Smooth muscle cell (in vitro differentiated cells): ENCODE data around the gene SDCCAG8. TPM values are rescaled to one million over a fixed set of nuclear protein-coding genes. Genes with fewer than 3 reads are reported as not detected.

Source experiments
- DNase-seq: peaks from one replicate; lab custom pipeline; 2025; ENCODE audit not compliant: unreplicated experiment; lab: John Stamatoyannopoulos, UW
- H2AFZ ChIP-seq: fragments of 200-600 bp; sonication (generic); 2 replicates; pipeline ENCODE4 v1.6.0; 2016; ENCODE audit warnings: antibody characterized with exemption, low read depth, mild to moderate bottlenecking
- H3F3A ChIP-seq: fragments of 200-600 bp; sonication (generic); 2 replicates; pipeline ENCODE4 v1.6.0; 2017; ENCODE audit warnings: antibody characterized with exemption, low read depth
- H3K27ac ChIP-seq: fragments of 200-600 bp; sonication (generic); 2 replicates; pipeline ENCODE4 v1.5.1; 2016; ENCODE audit warnings: low read depth, mild to moderate bottlenecking
- H3K27me3 ChIP-seq: fragments of 200-600 bp; sonication (generic); 2 replicates; pipeline ENCODE4 v1.6.1; 2016; ENCODE audit warnings: low read depth, mild to moderate bottlenecking
- H3K36me3 ChIP-seq: fragments of 200-600 bp; sonication (generic); 2 replicates; pipeline ENCODE4 v1.5.1; 2016; ENCODE audit warnings: low read depth
- H3K4me1 ChIP-seq: fragments of 200-600 bp; sonication (generic); 2 replicates; pipeline ENCODE4 v1.5.1; 2016; ENCODE audit warnings: low read depth
- H3K4me2 ChIP-seq: fragments of 200-600 bp; sonication (generic); 2 replicates; pipeline ENCODE4 v1.6.0; 2016; ENCODE audit warnings: mild to moderate bottlenecking
- H3K4me3 ChIP-seq: fragments of 200-600 bp; sonication (generic); 2 replicates; pipeline ENCODE4 v1.5.1; 2016; ENCODE audit warnings: mild to moderate bottlenecking
- H3K79me2 ChIP-seq: fragments of 200-600 bp; sonication (generic); 2 replicates; pipeline ENCODE4 v1.6.0; 2016; ENCODE audit warnings: low read depth, mild to moderate bottlenecking
- H3K9ac ChIP-seq: fragments of 200-600 bp; sonication (generic); 2 replicates; pipeline ENCODE4 v1.6.0; 2016; ENCODE audit warnings: low read depth
- H3K9me3 ChIP-seq: fragments of 200-600 bp; sonication (generic); replicated peaks from 2 replicates; pipeline ENCODE4 v1.5.1; 2016; ENCODE audit warnings: low read depth
- H4K20me1 ChIP-seq: fragments of 200-600 bp; sonication (generic); 2 replicates; pipeline ENCODE4 v1.6.0; 2016; ENCODE audit warnings: low read depth
- WGBS: methylation state at CpG from one replicate; pipeline ENCODE4 v1.1.7; 2016; ENCODE audit warnings: low lambda C conversion rate; 5-methylcytosine and 5-hydroxymethylcytosine counted together
- polyA plus RNA-seq: library from polyadenylated mRNA; unstranded; fragments of >200 nt; fragmentation: Nextera tagmentation; extraction: Ambion mirVana; gene quantifications from 2 replicates; pipeline ENCODE4 v1.2.1, GENCODE V29; 2016
- total RNA-seq: library from RNA; depleted of rRNA; stranded (reverse); fragments of >200 nt; gene quantifications from 2 replicates; pipeline ENCODE4 v1.2.3, GENCODE V29; 2014
- TF ChIP-seq, protein P1 (sequence below): fragments of 200-600 bp; sonication (generic); IDR thresholded peaks from 2 replicates; pipeline ENCODE4 v1.5.1; 2017; ENCODE audit warnings: borderline replicate concordance, mild to moderate bottlenecking, antibody characterized with exemption; ENCODE audit not compliant: insufficient read depth, poor library complexity, severe bottlenecking

SDCCAG8 gene
- total and polyA plus RNA-seq, 2 experiments from 2014 or later: 30.9 to 33.4 TPM

GRCh38 chr1:243249214-243249613 lies 6.6 kb upstream of the SDCCAG8 start:
- TF ChIP-seq, protein P1, sequence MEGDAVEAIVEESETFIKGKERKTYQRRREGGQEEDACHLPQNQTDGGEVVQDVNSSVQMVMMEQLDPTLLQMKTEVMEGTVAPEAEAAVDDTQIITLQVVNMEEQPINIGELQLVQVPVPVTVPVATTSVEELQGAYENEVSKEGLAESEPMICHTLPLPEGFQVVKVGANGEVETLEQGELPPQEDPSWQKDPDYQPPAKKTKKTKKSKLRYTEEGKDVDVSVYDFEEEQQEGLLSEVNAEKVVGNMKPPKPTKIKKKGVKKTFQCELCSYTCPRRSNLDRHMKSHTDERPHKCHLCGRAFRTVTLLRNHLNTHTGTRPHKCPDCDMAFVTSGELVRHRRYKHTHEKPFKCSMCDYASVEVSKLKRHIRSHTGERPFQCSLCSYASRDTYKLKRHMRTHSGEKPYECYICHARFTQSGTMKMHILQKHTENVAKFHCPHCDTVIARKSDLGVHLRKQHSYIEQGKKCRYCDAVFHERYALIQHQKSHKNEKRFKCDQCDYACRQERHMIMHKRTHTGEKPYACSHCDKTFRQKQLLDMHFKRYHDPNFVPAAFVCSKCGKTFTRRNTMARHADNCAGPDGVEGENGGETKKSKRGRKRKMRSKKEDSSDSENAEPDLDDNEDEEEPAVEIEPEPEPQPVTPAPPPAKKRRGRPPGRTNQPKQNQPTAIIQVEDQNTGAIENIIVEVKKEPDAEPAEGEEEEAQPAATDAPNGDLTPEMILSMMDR: no peak
- Histone ChIP-seq H3K27me3 (no peaks in the 10 kb centered on the region), H3K9me3 (no peaks in the 10 kb centered on the region), H3F3A (no peaks in the 10 kb centered on the region), H3K27ac (no peak overlapping the region), H3K36me3 (no peaks in the 10 kb centered on the region), H3K4me2 (no peak overlapping the region), H3K4me3 (no peak overlapping the region), H2AFZ (no peak overlapping the region), H3K4me1 (peaks cover 25% of the 10 kb centered on the region), H3K9ac (no peak overlapping the region), H3K79me2 (peaks cover 100% of the 10 kb centered on the region), H4K20me1 (peaks cover 98% of the 10 kb centered on the region)
- 97% methylated on average over 3 of the region's 3 CpGs for WGBS
- DNase-seq: no peak

- Histone ChIP-seq H3K4me3 (no peak overlapping the region), H3K36me3 (no peaks in the 10 kb centered on the region), H3K79me2 (peaks cover 98% of the 10 kb centered on the region), H3F3A (no peaks in the 10 kb centered on the region), H4K20me1 (peaks cover 89% of the 10 kb centered on the region), H2AFZ (no peak overlapping the region), H3K9ac (no peak overlapping the region), H3K4me2 (peak overlapping the region; percentile 80), H3K27me3 (no peaks in the 10 kb centered on the region), H3K9me3 (no peaks in the 10 kb centered on the region), H3K27ac (peak overlapping the region; percentile 81), H3K4me1 (peaks cover 25% of the 10 kb centered on the region)
- DNase-seq: no peak
- TF ChIP-seq, protein P1: no peak
- 40% methylated on average over 3 of the region's 3 CpGs for WGBS
These were observed 5.7 kb upstream of the SDCCAG8 start for GRCh38 chr1:243250102-243250501.

- 95% methylated on average over 1 of the region's 1 CpG for WGBS
- TF ChIP-seq, protein P1: no peak
- Histone ChIP-seq H3K27me3 (no peaks in the 10 kb centered on the region), H3F3A (no peaks in the 10 kb centered on the region), H3K27ac (peak overlapping the region; percentile 81), H3K4me3 (no peak overlapping the region), H3K9me3 (no peaks in the 10 kb centered on the region), H3K79me2 (peaks cover 89% of the 10 kb centered on the region), H4K20me1 (peaks cover 75% of the 10 kb centered on the region), H3K4me2 (peak overlapping the region; percentile 80), H2AFZ (no peak overlapping the region), H3K36me3 (no peaks in the 10 kb centered on the region), H3K4me1 (peaks cover 27% of the 10 kb centered on the region), H3K9ac (no peak overlapping the region)
- no peak for DNase-seq
These were observed 4.3 kb upstream of the SDCCAG8 start for GRCh38 chr1:243251539-243251938.

- 6% methylated on average over 8 of the region's 8 CpGs for WGBS
- no peak overlapping the region for H2AFZ ChIP-seq
- no peak for DNase-seq
These were observed 2.5 kb upstream of the SDCCAG8 start for GRCh38 chr1:243253211-243253925.

More at GRCh38 chr1:243253211-243253925, 2.5 kb upstream of the SDCCAG8 start:
- Histone ChIP-seq H3F3A (no peaks in the 10 kb centered on the region), H3K9me3 (no peaks in the 10 kb centered on the region), H3K36me3 (no peaks in the 10 kb centered on the region), H3K9ac (peak overlapping the region; percentile 69), H3K4me2 (peak overlapping the region; percentile 80), H3K27ac (peak overlapping the region; percentile 81), H4K20me1 (peaks cover 56% of the 10 kb centered on the region), H3K4me1 (peaks cover 38% of the 10 kb centered on the region), H3K27me3 (no peaks in the 10 kb centered on the region), H3K79me2 (peaks cover 89% of the 10 kb centered on the region), H3K4me3 (peak overlapping the region; percentile 97)
- TF ChIP-seq, protein P1: no peak
